GM21526 (cell line): ENCODE results near the gene NDUFA5.
"Not testable (repeated sequence)": the region's sequence is repeated elsewhere in the genome, so short reads cannot be mapped to it uniquely, and the experiment has no call there.

ENCODE experiments used
- ATAC-seq: cut with Tn5 transposase; IDR thresholded peaks from one replicate; pipeline ENCODE4 v1.9.1; 2021; ENCODE audit warnings: moderate library complexity; ENCODE audit not compliant: unreplicated experiment, low FRiP score

The NDUFA5 gene

GRCh38 chr7:123526533-123526932, 31.1 kb downstream of the NDUFA5 start:
- not testable (repeated sequence) for ATAC-seq

GRCh38 chr7:123522066-123522465, 35.6 kb downstream of the NDUFA5 start:
- ATAC-seq, result no peak

- ATAC-seq, result no peak
Observed at GRCh38 chr7:123505221-123505620, 52.4 kb downstream of the NDUFA5 start.

GRCh38 chr7:123502201-123502600, 55.4 kb downstream of the NDUFA5 start:
- ATAC-seq, result no peak

GRCh38 chr7:123500878-123501489, 56.6 kb downstream of the NDUFA5 start:
- ATAC-seq, result no peak

GRCh38 chr7:123499211-123499970, 58.2 kb downstream of the NDUFA5 start:
- no peak for ATAC-seq

GRCh38 chr7:123498601-123499000, 59.0 kb downstream of the NDUFA5 start:
- ATAC-seq, result no peak

- no peak for ATAC-seq
Observed at GRCh38 chr7:123498031-123498430, 59.6 kb downstream of the NDUFA5 start.

- peak; percentile 60 for ATAC-seq
Observed at GRCh38 chr7:123494193-123494796, 63.3 kb downstream of the NDUFA5 start.

GRCh38 chr7:123492485-123492884, 65.1 kb downstream of the NDUFA5 start:
- ATAC-seq, result peak; percentile 70
